DMS114 treated with DMSO at 0.1 percent for 48 hours (cell line): Measurements from ENCODE around the gene NFKBIE.

Experiments used
- DNase-seq: peaks from one replicate; lab custom pipeline; 2025; ENCODE audit not compliant: unreplicated experiment; lab: John Stamatoyannopoulos, UW

NFKBIE gene

GRCh38 chr6:44297063-44298038, 32.0 kb upstream of the NFKBIE start:
- no peak for DNase-seq

GRCh38 chr6:44294832-44295791, 29.8 kb upstream of the NFKBIE start:
- DNase-seq: no peak

GRCh38 chr6:44292661-44293365, 27.5 kb upstream of the NFKBIE start:
- no peak for DNase-seq

GRCh38 chr6:44291841-44292240, 26.5 kb upstream of the NFKBIE start:
- DNase-seq: no peak

- no peak for DNase-seq
These were observed 24.4 kb upstream of the NFKBIE start for GRCh38 chr6:44289726-44290260.

GRCh38 chr6:44286747-44287146, 21.4 kb upstream of the NFKBIE start:
- no peak for DNase-seq

GRCh38 chr6:44286285-44286565, 20.9 kb upstream of the NFKBIE start:
- no peak for DNase-seq

GRCh38 chr6:44285552-44286284, 20.4 kb upstream of the NFKBIE start:
- DNase-seq: no peak

GRCh38 chr6:44284867-44285266, 19.5 kb upstream of the NFKBIE start:
- DNase-seq: no peak

- DNase-seq: no peak
These were observed 18.8 kb upstream of the NFKBIE start for GRCh38 chr6:44284121-44284520.

- DNase-seq: no peak
These were observed 13.7 kb upstream of the NFKBIE start for GRCh38 chr6:44278774-44279697.

GRCh38 chr6:44278315-44278714, 13.0 kb upstream of the NFKBIE start:
- DNase-seq: no peak

- no peak for DNase-seq
These were observed 12.4 kb upstream of the NFKBIE start for GRCh38 chr6:44277763-44278162.

- no peak for DNase-seq
These were observed 11.6 kb upstream of the NFKBIE start for GRCh38 chr6:44276667-44277640.

- no peak for DNase-seq
These were observed 10.6 kb upstream of the NFKBIE start for GRCh38 chr6:44275749-44276648.

GRCh38 chr6:44275271-44275748, 10.0 kb upstream of the NFKBIE start:
- DNase-seq: no peak

- no peak for DNase-seq
These were observed 8.3 kb upstream of the NFKBIE start for GRCh38 chr6:44273617-44274016.
